ENCODE data around the gene PCK1.

DNA sequence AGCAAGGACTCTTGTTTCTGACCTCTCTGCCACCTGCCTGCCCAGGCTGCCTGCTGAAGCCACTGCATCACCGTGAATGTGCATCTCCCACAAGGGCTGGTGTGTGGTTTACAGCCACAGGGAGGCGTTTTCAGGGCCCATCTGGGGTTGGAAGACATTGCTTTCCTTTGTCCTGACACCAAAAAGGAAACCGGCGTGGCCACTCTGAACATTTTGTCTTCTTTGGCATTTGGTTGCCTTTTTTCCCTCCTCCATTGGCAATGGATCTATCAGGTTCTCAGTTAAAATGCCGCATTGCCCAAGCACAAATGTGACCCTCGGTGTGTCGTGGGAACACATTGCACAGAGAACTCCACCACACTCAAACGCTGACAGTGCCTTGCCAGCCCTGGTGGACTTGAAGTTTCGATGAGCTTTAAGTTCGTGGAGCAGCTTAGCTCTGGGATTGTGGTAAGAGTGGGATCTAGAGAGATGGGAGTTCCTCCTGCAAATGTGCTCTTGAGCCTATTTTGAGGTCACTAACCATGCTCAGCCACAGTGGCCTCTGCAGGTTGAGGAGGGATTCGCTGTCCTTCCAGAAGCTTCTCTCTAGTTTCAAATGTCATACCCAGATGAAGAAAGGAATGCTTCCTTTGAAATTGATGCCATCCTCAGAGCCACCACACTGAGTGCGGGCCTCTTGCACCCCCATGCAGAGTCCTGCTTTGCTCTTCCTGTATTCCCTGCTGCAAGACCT lies 14.8 kb upstream of the PCK1 start:
- TF ChIP-seq, protein P1, sequence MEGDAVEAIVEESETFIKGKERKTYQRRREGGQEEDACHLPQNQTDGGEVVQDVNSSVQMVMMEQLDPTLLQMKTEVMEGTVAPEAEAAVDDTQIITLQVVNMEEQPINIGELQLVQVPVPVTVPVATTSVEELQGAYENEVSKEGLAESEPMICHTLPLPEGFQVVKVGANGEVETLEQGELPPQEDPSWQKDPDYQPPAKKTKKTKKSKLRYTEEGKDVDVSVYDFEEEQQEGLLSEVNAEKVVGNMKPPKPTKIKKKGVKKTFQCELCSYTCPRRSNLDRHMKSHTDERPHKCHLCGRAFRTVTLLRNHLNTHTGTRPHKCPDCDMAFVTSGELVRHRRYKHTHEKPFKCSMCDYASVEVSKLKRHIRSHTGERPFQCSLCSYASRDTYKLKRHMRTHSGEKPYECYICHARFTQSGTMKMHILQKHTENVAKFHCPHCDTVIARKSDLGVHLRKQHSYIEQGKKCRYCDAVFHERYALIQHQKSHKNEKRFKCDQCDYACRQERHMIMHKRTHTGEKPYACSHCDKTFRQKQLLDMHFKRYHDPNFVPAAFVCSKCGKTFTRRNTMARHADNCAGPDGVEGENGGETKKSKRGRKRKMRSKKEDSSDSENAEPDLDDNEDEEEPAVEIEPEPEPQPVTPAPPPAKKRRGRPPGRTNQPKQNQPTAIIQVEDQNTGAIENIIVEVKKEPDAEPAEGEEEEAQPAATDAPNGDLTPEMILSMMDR (conservative IDR thresholded peaks at IDR 0.05 in 1 of 2, IDR thresholded peaks at IDR 0.05 in 1 of 2; ENCODE audit: low read depth in 1 of 2, low read length in 2 of 2) = no peak
- TF ChIP-seq EZH2 (IDR thresholded peaks at IDR 0.05; ENCODE audit: low read length, missing control alignments) = no peak

Measured in fibroblast of lung (primary cell).